Measurements from ENCODE around the gene FAT3. TPM values are rescaled to one million over a fixed set of nuclear protein-coding genes. Genes with fewer than 3 reads are reported as not detected.

The FAT3 gene
- total and polyA plus RNA-seq, 10 of the 15 experiments (the other 5 are each of a cell fraction or from before 2014, with no cell fraction given): under 0.01 to 0.04 (median 0.01) TPM; not detected in 7

DNA sequence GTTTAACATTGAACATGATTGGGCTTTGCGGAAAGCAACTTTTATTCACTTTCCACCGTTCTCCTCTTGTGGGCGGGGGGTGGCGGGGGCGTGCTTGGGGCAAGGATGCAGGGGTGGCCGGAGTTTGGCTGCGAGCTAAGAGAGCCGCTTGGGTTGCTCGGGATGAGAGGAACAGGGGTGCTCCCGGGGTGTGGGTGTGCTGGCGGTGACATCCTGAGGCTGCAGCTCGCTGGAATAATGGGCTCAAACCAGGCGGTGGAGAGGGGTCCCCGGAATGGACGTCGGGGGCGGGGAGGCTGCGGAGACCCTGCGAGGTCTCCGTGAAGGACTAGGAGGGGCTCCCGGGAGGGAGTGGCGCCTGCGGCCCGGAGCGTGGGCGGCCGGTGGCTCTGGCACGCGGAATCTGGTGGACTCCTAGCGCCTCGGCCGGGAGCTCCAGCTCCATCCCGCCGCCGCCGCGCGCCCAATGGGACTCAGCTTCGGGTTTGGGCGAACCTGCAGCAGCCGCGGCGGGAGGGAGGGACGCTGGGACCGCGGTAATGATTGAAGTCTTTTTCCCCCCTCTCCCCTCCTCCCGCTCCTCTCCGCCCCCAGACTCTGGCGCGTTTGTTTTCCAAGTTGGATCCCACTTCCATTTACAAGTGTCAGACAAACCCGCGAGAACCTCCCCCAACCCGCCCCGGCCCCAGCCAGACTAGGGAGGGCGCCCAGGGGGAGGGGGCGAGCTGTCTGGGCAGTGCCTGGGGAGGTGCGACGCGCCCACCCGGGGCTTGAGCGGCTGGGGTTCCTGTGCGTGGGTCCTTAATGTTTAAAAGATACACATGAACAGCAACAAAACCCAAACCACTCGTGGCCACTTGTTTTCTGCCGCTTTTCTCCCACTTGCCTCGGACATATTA, 2.0 kb downstream of the FAT3 start (continued):
- no peak for TF ChIP-seq CHD2 (IDR thresholded peaks at IDR 0.05; ENCODE audit: borderline replicate concordance, low read depth, low read length)
- TF ChIP-seq, protein P1, sequence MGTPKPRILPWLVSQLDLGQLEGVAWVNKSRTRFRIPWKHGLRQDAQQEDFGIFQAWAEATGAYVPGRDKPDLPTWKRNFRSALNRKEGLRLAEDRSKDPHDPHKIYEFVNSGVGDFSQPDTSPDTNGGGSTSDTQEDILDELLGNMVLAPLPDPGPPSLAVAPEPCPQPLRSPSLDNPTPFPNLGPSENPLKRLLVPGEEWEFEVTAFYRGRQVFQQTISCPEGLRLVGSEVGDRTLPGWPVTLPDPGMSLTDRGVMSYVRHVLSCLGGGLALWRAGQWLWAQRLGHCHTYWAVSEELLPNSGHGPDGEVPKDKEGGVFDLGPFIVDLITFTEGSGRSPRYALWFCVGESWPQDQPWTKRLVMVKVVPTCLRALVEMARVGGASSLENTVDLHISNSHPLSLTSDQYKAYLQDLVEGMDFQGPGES (IDR thresholded peaks at IDR 0.05): no peak
- TF ChIP-seq POU2F2 (IDR thresholded peaks at IDR 0.05; ENCODE audit: borderline replicate concordance, low read depth, low read length): no peak
- no peak for TF ChIP-seq RAD21 (IDR thresholded peaks at IDR 0.05; ENCODE audit: insufficient read depth, low read depth, low read length)

DNA sequence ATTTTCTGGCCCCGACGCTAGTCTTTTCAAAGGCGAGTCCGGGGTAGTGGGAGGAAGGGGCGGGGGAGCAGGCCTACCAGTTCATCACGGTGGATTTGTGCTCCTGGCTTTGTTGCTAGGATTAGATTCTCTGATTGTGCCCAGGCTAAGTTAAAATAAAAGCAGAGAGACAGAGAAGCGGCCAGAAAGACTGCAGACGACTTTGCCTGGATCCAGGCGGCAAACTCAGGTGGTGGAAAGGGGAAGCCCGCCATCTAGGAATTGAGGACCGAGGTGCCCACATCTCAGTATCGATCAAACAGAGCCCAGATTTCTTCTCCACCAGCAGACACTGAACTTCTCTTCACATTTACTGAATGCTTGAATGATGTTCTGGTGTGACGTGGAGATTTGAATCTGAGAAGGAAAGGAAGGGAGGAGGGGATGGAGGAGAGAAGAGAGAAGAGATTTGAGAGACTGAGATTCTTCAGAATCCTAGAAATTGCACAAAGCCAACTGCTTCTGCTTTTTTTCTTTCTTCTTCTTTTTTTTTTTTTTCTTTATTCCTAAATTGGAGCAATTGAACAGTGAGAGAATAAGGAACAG, 2.7 kb downstream of the FAT3 start:
- Histone ChIP-seq H3K9ac (ENCODE audit: control insufficient read depth, insufficient read depth, low read length) (no peak overlapping the region), H3K4me2 (ENCODE audit: control insufficient read depth, insufficient read depth) (no peak overlapping the region), H3K4me1 (ENCODE audit: control insufficient read depth, insufficient read depth, low read length) (no peaks in the 10 kb centered on the region), H3K36me3 (ENCODE audit: control insufficient read depth in 2 of 2, insufficient read depth in 2 of 2, low read length in 1 of 2) (no peaks in the 10 kb centered on the region), H3K4me3 (no peak overlapping the region), H3K27ac (ENCODE audit: control insufficient read depth, insufficient read depth) (no peak overlapping the region), H3K9me3 (replicated peaks; ENCODE audit: control insufficient read depth, insufficient read depth, low read length) (no peaks in the 10 kb centered on the region), H4K20me1 (ENCODE audit: control insufficient read depth, insufficient read depth) (no peaks in the 10 kb centered on the region), H3K27me3 (replicated peaks in 1 of 2; ENCODE audit: control insufficient read depth in 2 of 2, insufficient read depth in 2 of 2, low read length in 1 of 2) (peaks cover 4 to 12% of the 10 kb centered on the region in 2 experiments; a peak in 3 of 4 replicates), H3K79me2 (ENCODE audit: control insufficient read depth, insufficient read depth, low read length) (no peaks in the 10 kb centered on the region), H2AFZ (ENCODE audit: control insufficient read depth, low read depth, low read length) (no peak overlapping the region)
- DNase-seq (ENCODE audit: low read depth, low spot score): no peak
- intact Hi-C loops (cut with micrococcal nuclease; ENCODE audit: unreplicated experiment): no loop called here
- ATAC-seq: no peak
- SMC1A ChIA-PET (ENCODE audit: uncharacterized antibody, unreplicated experiment): no interaction called here
- no peak for FAIRE-seq
- TF ChIP-seq ETV6 (conservative IDR thresholded peaks at IDR 0.05 in 1 of 2, IDR thresholded peaks at IDR 0.05 in 1 of 2; ENCODE audit: borderline replicate concordance in 1 of 2, low read depth in 1 of 2) (no peak), NRF1 (conservative IDR thresholded peaks at IDR 0.05; ENCODE audit: low read depth, low read length) (no peak), IKZF2 (IDR thresholded peaks at IDR 0.05) (no peak)
- no TSS peak for BruUV-seq (replicated peaks)
- RAD21 ChIA-PET (ENCODE audit: unreplicated experiment): no interaction called here
- CTCF ChIA-PET: no interaction called here
- 1% methylated on average over 13 of the region's 13 CpGs for WGBS (ENCODE audit: insufficient coverage, insufficient replicate concordance, low lambda C conversion rate, missing lambda C conversion rate)
- POLR2A ChIA-PET: interaction anchor here (0.5 kb wide), 1 partner anchor 28 kb away, joined by 5 read pairs; no protein-coding TSS in a partner anchor
- in situ Hi-C loops (cut with MboI): no loop called here
